NCI-H1417 treated with DMSO at 0.1 percent for 48 hours (cell line): ENCODE data around the gene STX1B.
A peak's percentile ranks its signal among the peaks of the same experiment; 100 is the strongest.

ENCODE experiments used
- DNase-seq: peaks from one replicate; lab custom pipeline; 2025; lab: John Stamatoyannopoulos, UW

The STX1B gene

GRCh38 chr16:30996324-30996984 is 14.0 kb downstream of the STX1B start:
- no peak for DNase-seq

- no peak for DNase-seq
These were observed 14.5 kb downstream of the STX1B start for GRCh38 chr16:30995927-30996323.

GRCh38 chr16:30992931-30993816 is 17.3 kb downstream of the STX1B start:
- no peak for DNase-seq

GRCh38 chr16:30992276-30992780 is 18.1 kb downstream of the STX1B start:
- DNase-seq, result no peak

- DNase-seq, result no peak
These were observed 19.4 kb downstream of the STX1B start for GRCh38 chr16:30991052-30991451.

GRCh38 chr16:30990105-30990504 is 20.3 kb downstream of the STX1B start:
- DNase-seq, result no peak

- no peak for DNase-seq
These were observed 20.9 kb downstream of the STX1B start for GRCh38 chr16:30989469-30990047.

- no peak for DNase-seq
These were observed 22.8 kb downstream of the STX1B start for GRCh38 chr16:30987581-30988190.

GRCh38 chr16:30986129-30986991 is 24.1 kb downstream of the STX1B start:
- DNase-seq, result no peak

GRCh38 chr16:30985401-30986128 is 24.9 kb downstream of the STX1B start:
- DNase-seq, result peak; percentile 27

GRCh38 chr16:30984669-30985400 is 25.6 kb downstream of the STX1B start, which contains the start of gene HSD3B7:
Gene HSD3B7, plus strand, starts transcription at chr16:30985207. Its CDS starts 452 bp downstream, at chr16:30985659.
- DNase-seq, result no peak

GRCh38 chr16:30983898-30984610 is 26.4 kb downstream of the STX1B start:
- DNase-seq, result no peak

GRCh38 chr16:30983289-30983889 is 27.0 kb downstream of the STX1B start:
- no peak for DNase-seq

GRCh38 chr16:30982548-30983288 is 27.7 kb downstream of the STX1B start:
- DNase-seq, result no peak

GRCh38 chr16:30980959-30981358 is 29.5 kb downstream of the STX1B start:
- DNase-seq, result no peak

GRCh38 chr16:30980434-30980833 is 30.0 kb downstream of the STX1B start:
- no peak for DNase-seq

- DNase-seq, result no peak
These were observed 30.4 kb downstream of the STX1B start for GRCh38 chr16:30980023-30980371.
